H1 (cell line): ENCODE data around the gene FBXO39. TPM values are rescaled to one million over a fixed set of nuclear protein-coding genes. Genes with fewer than 3 reads are reported as not detected.

ENCODE experiments used
- EP300 ChIP-seq, 2 experiments: IDR thresholded peaks; 1 replicate in 1 of 2; 2 replicates in 1 of 2; pipeline ENCODE4 v1.6.1; 2011 to 2012; ENCODE audit warnings: low read depth in 2 of 2, low read length in 2 of 2, mild to moderate bottlenecking in 2 of 2, borderline replicate concordance in 1 of 2, inconsistent platforms in 1 of 2, moderate library complexity in 1 of 2
- GABPA ChIP-seq: IDR thresholded peaks from 2 replicates; pipeline ENCODE4 v1.6.1; 2011; ENCODE audit warnings: mild to moderate bottlenecking, low read length, moderate library complexity, borderline replicate concordance; ENCODE audit not compliant: insufficient read depth
- HDAC6 ChIP-seq: IDR thresholded peaks from one replicate; pipeline ENCODE4 v1.7.1; 2012; ENCODE audit warnings: low read depth, mild to moderate bottlenecking, inconsistent platforms, low read length, moderate library complexity
- JUND ChIP-seq: IDR thresholded peaks from 2 replicates; pipeline ENCODE4 v1.6.1; 2011; ENCODE audit warnings: mild to moderate bottlenecking, improper control_type of control experiment, low read length
- KDM4A ChIP-seq: IDR thresholded peaks from one replicate; pipeline ENCODE4 v1.7.1; 2012; ENCODE audit warnings: low read depth, mild to moderate bottlenecking, moderate library complexity, low read length, inconsistent platforms; ENCODE audit not compliant: severe bottlenecking
- MAX ChIP-seq: IDR thresholded peaks from 2 replicates; pipeline ENCODE4 v1.6.1; 2012; ENCODE audit warnings: inconsistent platforms
- polyA plus RNA-seq, 7 experiments: library from polyadenylated mRNA; depleted of rRNA in 3 of 7; stranded (reverse) in 5 of 7; unstranded in 2 of 7; fragments of >200 nt in 5 of 7; fragments of 200-250 nt in 2 of 7; gene quantifications; 1 replicate in 5 of 7; 2 replicates in 1 of 7; 4 replicates in 1 of 7; pipeline versions ENCODE4 v1.2.1 to v1.2.3, GENCODE V29; 2011 to 2013; ENCODE audit warnings: missing spikeins in 2 of 7, mixed read lengths in 2 of 7
- total RNA-seq: library from RNA; stranded (reverse); fragmentation: NEBNext Ultra II Directional; extraction: Animal tissue kit (Norgen Biotek cat#: 25700); gene quantifications from 2 replicates; pipeline ENCODE4 v1.2.1, GENCODE V29; 2021

Gene FBXO39
- total and polyA plus RNA-seq, 2 of the 8 experiments (the other 6 are each of a cell fraction or from before 2014, with no cell fraction given): 0.12 to 0.22 TPM

- TF ChIP-seq KDM4A (no peak), JUND (no peak), EP300 (IDR thresholded peaks at IDR 0.05; ENCODE audit: borderline replicate concordance in 1 of 2, low read depth in 2 of 2, low read length in 2 of 2) (no peak), GABPA (no peak), HDAC6 (no peak), MAX (peak; percentile 79)
These were observed 24.5 kb downstream of the FBXO39 start (continued) for GRCh38 chr17:6800422-6801027.
